AG08395 (cell line): ENCODE data around the gene SHANK1.

Source experiments
- DNase-seq: peaks from one replicate; pipeline ENCODE4 v3.0.0; 2012; ENCODE audit warnings: mixed read lengths, low spot score

SHANK1 gene

DNA sequence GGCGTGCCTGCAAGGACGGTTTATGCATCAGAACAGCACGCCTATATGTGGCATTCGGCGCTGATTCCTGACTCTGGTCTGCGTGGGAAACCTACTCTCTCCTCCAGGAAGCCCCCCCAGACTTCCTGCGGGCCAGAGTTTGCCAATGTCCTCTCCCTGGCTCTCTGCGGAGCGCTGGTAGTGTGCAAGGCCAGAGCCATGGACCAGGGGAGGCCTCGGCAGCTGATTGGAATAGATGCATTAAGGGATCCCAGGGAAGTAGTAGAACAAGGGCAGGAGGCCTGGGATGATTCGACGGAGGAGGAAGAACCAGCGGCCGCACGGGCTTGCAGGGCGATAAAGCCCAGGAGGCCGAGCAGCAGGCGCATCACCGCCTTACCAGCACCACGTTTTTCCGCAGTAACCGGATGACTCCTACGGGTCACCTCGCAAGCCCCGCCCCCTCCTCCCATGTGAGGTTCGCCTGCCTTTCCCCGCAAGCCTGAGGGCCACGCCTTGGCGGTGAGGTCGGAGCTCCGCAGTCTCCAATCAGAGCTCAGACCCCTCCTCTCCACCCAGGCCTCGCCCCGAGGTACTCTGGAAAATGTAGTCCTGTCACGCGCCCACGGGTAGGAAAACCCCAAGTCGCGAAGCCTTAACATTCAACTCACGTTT is 8.6 kb upstream of the SHANK1 start:
- DNase-seq: peak; percentile 71

DNA sequence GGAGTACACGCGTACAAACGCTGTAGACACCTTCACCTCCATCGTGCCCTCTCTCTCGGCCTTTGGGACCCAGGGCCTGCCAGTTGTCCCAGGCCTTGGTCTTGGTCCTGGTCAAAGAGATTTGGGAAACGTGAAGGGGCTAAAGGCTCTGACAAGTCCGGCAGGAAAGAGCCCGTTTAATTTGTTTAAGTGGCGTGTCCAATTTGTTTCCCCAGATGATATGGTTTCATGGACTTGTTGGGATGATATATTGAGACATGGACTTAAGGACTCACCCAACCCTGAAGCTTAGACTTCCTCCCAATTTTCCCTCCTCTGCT is 6.3 kb upstream of the SHANK1 start:
- no peak for DNase-seq

DNA sequence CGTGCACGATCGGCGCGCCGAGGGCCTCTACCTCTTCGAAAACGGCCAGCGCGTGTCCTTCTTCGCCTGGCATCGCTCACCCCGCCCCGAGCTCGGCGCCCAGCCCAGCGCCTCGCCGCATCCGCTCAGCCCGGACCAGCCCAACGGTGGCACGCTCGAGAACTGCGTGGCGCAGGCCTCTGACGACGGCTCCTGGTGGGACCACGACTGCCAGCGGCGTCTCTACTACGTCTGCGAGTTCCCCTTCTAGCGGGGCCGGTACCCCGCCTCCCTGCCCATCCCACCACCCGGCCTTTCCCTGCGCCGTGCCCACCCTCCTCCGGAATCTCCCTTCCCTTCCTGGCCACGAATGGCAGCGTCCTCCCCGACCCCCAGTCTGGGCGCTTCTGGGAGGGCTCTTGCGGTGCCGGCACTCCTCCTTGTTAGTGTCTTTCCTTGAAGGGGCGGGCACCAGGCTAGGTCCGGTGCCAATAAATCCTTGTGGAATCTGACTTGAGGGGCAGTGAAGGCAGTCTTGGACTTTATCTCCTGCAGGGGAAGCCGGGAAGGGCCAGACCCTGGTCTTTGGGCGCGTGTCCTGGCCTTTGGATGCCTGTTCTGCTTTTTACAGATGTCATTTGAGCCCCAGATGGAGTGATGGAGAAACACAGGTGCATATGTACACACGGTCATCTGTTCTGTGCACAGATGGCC is 5.8 kb upstream of the SHANK1 start:
- no peak for DNase-seq

GRCh38 chr19:50724522-50725217 is 5.1 kb upstream of the SHANK1 start:
- peak; percentile 100 for DNase-seq

- no peak for DNase-seq
These were observed 4.3 kb upstream of the SHANK1 start for GRCh38 chr19:50723735-50724521.

DNA sequence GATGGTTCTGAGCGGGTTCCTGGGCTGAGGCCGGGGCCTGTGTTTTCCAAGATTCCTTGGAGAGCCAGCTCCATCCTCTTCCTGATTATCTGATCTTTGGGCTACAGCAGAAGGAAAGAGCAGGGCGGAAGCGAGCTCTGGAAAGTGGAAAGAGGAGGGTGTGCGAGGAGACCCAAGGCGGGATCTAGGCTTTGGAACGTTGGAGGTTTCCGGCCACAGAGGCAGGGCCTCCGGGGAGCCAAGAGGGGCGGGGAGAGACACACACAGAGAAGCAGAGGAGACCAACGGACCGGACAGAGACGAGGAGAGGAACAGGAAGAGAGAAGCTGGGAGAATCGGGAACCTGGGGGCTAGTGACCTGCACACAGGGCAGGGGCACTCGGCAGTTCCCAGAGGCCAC is 3.5 kb upstream of the SHANK1 start, which contains the start of gene CLEC11A:
TSS of gene CLEC11A (plus strand) at position 296 of the 400 bp plus-strand sequence. CDS start 162 bp downstream, outside the sequence.
- DNase-seq: peak; percentile 78

DNA sequence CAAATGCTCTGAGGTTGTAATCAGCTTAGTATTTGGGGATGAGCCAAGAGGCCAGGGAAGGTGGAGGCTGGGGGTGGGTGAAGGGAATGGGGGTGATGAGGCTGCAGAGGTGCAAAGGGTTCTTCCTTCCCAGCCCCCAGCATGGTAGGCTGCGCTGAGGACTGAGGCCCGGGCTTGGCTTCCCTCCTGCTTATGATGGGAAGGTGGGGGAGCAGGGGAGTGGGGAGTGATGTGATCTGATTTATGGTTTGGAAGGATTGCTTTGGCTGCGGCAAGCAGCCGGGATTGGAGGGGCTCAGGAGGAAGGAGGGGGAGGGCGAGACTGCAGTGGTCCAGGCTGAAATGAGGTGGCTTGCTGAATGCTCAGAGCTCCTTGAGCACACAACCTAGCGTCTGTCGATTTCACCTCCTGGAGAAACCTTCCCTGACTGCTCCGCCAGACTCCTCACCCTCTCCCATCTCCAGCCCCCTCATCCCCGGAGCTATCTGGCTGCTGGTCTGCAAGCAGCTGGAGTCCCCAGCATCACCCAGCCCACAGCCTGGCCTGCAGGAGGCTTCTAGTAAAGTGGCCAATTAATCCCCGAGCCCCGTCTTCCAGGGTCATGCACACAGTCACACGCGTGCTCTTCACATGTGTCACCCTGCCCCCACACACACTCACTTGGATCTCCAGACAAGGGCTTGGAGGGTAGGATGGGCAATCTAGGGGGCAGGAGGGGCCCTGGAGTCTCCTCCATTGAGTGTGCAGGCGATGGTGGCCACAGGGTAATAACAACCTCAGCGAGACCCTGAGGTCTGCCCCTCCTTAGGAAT is 2.8 kb upstream of the SHANK1 start:
- DNase-seq: no peak

DNA sequence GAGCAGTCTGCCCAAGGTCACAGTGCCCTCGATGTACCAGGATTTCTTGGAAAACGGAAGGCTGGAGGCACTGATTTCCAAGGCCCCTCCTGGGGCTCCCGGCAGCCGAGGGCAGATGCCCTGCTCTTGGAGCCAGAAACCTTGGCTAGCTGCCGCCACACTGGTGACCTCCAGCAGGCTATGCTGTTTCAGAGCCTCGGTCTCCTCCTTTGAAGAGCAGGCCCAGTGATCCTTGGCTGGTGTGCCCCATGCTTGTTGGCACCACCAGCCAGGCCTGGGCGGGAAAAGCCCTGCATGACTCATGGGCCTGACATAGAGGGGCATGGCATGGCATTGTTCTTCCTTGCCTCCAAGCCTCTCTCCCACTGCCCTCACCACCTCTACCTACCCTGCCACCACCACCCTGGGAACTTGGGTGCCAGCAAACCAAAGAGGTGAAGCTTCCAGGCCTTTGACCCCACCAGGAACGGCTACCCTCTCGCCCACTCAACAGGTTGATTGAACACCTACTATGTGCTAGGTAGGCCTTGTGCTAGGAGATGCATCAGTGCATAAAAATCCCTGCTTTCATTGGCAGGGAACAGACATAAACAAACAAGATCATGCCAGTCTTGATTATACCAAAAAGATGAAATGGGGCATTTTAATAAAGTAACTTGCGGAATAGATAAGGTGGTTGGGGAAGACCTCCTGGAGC is 2.0 kb upstream of the SHANK1 start:
- no peak for DNase-seq

GRCh38 chr19:50720921-50721381 is 1.3 kb upstream of the SHANK1 start:
- DNase-seq: peak; percentile 76

- DNase-seq: no peak
These were observed 749 bp upstream of the SHANK1 start for GRCh38 chr19:50720181-50720920.

- no peak for DNase-seq
These were observed 525 bp downstream of the SHANK1 start for GRCh38 chr19:50719119-50719435.

DNA sequence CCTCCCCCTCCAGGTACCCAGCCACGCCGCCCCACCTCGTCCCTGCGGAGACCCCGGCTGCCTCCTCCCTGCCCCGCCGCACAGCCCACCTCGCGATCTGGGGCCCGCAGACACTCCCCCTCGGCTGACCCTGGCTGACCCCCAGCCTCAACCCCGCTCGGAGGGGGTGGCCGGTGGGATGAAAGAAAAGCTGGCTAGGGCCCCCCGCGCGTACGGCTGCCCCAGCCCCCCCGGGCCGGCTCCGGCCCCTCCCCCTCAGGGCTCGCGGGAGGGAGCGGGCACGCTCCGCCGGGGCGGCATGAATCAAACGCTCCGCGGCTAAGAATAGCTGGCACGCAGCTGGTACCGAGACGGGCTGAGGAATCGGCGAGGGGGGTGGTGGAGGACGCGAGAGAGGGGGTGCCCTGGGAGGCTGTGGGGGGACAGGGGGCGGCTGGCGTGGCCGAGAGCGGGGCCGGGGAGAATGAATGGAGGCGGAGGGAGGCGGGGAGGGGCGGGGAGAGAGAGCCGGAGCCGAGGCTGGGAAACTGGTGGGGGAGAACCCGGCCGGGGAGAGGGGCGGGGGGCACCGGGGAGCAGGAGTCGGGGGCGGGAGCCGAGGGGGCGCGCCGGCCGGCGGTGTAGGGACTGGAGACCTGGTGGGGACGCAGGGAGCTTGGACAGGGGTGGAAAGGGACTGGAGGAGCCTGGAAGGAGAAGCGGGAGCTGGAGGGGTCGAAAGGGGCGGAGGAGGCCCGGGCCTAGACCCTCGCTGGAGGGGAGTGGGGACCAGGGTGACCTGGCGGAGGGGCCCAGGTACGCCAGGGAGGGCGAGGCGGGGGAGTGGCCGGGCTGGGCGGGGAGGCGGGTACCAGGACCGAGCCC is 1.1 kb downstream of the SHANK1 start:
- no peak for DNase-seq

DNA sequence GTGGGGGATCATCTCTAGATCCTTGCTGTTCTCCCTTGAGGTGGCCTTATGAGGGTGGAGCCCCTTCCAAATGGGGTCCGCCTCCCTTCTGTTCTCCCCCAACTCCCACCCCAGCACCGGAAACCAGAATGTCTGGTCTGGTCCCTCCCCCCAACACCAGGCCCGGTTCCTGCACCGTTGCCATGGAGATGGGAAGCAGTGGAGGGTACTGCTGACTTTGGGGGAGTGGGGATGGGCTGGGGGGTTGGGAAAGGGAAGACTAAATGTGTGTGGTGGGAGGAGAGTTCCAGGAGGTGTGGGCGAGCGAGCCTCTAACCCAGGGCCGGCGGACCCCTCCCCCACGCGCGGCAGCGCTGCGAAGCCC is 1.7 kb downstream of the SHANK1 start:
- DNase-seq: no peak

GRCh38 chr19:50717026-50717723 is 2.4 kb downstream of the SHANK1 start:
- no peak for DNase-seq

DNA sequence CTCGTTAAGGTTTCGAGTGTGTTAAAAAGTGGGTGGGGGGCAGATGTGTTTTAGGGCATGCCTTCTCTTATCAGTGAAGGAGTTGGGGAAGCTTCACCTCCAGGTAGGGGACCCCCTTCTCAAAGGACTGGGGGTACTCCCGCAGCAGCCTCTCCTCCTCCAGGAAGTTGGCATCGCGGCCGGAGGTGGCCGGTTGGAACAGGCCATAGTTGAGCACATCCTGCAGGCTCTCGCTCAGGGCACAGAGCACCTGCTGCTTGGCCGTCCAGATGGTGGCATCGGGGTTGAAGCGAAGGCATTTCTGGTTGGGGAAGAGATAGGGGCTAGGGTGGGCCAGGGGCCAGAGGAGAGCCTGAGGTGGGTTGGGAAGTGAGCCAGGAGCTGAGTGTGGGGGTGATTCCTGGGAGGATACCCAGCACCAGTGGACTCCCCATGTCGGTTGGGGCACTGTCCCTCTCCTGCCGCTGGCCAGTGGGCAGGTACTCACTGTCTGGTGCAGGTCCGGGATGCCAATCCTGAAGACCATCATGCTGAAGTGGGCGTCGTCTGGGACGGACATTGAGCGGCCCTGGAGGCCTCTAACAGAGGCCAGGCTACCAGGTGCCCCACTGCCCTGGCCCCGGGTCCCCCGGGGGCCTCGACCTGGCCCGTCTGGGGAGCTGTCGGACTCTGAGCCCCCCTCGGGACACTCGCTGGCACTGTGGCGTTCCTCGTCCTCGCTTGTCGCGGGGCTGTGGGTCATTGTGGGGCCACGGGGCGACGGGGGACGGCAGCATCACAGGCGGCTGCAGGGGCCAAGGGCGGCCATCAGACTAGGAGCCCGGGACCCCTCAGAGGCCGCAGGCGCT is 3.2 kb downstream of the SHANK1 start:
- no peak for DNase-seq

DNA sequence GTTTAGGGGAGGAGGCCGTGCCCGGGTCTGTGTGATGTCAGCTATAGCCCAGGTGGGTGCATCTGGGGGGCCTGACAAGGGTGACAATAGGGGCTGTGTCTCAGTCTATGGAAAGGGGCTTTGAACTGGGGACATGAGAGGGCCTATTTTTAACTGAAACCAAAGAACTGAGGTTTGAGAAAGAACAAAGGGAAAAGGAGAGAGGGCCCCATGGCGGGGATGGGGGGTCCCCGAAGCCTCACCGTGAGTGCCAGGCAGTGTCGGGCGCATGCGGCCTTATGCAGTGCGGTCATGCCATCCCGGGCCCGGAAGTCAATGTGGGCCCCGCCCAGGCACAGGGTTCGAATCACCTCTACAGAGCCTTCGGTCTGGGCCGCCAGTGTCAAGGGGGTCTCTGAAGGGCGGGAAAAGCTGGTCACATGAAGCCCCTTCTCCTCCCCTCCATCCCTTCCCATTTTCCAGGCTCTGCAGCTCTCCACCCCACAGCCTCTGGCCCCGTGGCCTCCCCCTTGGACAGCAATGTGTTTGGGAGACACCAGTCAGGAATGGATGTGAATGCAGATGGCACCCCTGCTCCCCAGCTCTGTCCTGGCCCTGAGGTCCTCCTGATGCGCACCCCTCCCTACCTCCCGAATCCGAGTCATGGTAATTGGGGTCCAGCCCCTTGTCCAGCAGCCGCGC is 5.9 kb downstream of the SHANK1 start:
- DNase-seq: no peak

DNA sequence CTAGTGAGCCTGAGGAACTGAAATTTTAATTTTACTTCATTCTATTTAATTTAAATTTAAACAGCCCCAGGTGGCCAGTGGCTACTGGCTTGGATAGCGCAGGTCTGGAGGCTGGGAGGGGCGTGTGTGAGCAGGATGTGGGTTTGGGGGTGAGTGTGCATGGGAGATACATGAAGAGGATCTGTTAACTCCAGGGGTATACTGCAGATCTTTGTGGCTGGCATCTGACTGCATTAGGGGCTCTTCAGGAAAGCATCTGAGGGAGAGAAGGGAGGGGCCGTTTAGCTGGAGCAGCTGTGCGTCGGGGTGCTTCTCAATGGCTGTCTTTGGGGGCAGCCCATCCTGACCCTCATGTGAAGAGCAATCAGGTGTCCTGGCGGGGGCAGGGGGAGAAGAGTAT is 6.8 kb downstream of the SHANK1 start:
- no peak for DNase-seq
